GM21381 (cell line): Measurements from ENCODE around the gene POLDIP3.

ENCODE experiments used
- ATAC-seq: cut with Tn5 transposase; IDR thresholded peaks from one replicate; pipeline ENCODE4 v1.9.1; 2021; ENCODE audit warnings: mild to moderate bottlenecking, moderate library complexity; ENCODE audit not compliant: unreplicated experiment

The POLDIP3 gene

DNA sequence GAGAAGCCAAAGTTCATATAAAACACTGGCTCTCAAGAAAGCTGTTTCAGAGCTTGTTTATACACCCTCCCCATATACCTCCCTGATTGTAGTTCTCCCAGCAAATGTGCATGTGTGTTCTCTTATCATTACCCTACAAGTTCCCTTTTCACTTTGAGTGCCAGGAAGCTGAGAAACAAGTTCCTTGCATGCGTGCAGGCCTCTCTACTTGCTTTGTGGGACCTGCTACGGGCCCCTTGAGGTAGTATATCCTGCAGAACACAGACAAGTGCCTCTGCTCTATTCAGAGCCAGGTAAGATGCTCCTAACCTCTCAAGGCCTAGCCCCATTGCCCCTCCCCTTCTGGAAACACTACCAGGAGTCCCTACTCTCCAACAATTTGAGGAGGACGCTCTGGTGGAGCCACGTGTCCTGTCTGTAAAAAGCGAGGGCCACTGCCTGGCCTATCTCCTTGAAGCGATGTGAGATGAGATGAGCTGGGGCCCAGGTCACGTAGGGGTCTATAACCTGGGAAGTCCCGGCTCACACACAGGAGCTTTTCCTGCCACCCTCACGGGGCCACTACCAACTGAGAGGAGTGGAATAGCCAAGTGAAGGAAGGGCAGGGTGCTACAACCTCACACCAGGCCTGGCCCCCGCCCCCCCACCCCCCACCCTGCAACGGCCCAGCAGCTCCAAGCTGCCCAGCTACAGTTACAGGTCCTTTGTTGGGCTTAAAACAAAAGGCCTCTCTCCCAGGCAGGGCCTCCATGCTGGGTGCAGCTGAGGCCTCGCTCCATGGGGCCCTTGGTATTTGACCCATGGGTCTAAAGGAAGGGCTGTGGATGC, 28.3 kb upstream of the POLDIP3 start:
- no peak for ATAC-seq

- ATAC-seq, result no peak
These were observed 27.2 kb upstream of the POLDIP3 start for GRCh38 chr22:42641801-42642413.

DNA sequence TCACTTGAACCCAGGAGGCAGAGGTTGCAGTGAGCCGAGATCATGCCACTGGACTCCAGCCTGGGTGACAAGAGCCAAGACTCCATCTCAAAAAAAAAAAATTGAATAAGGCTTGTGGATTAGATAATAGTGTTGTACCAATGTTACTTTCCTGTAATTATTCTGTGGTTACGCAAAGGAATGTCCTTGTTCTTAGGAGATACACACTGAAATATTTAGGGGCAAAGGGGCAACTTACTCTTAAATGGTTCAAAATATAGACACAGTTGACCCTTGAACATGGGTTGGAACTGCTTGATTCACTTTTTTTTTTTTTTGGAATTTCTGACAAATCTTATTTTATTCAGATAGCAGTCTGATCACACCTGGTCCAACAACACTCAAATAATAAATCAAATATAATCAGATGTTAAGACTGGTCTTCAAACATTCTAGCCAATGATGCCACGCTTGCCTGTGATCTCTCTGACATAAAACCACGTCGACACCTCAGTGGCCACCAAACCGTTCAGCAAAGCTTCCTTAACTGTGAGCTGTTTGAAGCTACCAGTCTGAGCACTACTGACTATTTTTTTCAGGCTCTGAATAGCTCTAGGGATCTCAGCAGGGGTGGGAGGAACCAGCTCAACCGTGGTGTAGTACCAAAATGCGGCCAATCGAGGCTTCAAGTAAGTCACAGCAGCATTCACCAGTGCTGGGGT, 25.0 kb upstream of the POLDIP3 start:
- no peak for ATAC-seq

GRCh38 chr22:42637555-42637954, 22.9 kb upstream of the POLDIP3 start:
- no peak for ATAC-seq

DNA sequence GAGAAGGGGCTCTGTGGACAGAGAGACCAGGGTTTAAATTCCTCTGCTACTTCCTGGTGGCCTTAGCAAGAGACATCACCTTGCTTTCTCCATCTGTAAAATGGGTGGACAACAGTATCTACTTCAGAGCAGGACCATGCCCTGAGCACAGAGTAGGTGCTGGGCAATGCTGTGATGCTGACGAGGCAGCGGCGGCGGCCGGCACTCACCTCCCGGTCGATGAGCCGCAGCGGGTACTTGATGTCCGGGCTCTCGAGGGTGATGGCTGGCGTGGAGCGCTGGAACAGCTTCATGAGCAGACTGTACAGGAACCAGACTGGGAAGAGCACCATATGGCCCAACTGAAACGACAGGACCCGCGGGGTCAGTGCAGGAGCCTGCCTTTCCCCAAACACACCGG, 21.8 kb upstream of the POLDIP3 start:
- ATAC-seq, result no peak

GRCh38 chr22:42635531-42635930, 20.8 kb upstream of the POLDIP3 start:
- ATAC-seq, result no peak

DNA sequence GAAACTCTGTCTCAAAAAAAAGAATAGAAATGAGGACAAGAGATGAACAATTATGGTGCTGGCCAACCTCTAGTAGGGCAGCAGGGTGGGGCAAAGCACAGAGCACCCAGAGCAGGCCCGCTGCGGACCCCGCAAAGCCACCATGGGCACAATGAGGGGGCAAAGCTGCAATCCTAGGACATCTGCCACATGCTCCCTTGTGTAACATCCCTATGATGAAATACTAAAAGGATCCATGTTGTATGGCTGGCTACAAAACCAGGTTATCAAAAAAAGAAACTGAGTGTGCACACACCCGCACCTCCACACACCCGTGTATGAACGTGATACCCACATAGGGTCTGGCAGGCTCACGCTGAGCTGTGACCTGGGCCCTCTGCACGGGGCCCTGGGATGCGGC, 18.3 kb upstream of the POLDIP3 start:
- no peak for ATAC-seq

GRCh38 chr22:42632096-42632495, 17.4 kb upstream of the POLDIP3 start:
- ATAC-seq, result no peak

- no peak for ATAC-seq
These were observed 16.4 kb upstream of the POLDIP3 start for GRCh38 chr22:42630901-42631602.

- no peak for ATAC-seq
These were observed 15.5 kb upstream of the POLDIP3 start for GRCh38 chr22:42630211-42630610.

DNA sequence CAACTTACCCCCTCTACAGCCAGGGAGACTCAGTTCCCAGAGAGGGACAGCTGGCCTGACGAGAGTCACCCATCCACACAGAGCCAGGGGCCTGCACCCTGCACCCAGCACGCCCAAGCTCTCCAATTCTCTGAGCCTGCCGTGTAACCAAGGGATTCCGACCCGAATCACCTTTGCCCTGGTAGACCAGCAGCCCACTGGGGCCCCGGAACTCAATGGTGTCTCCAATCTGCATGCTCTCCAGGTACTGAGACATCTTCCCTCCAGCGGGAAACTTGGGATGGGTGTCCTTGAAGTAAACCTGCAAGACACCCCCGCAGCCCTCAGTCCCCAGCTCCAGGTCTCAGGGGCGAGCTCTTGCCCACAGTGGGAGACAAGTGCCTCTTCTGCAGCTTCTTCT, 13.3 kb upstream of the POLDIP3 start:
- ATAC-seq, result no peak

DNA sequence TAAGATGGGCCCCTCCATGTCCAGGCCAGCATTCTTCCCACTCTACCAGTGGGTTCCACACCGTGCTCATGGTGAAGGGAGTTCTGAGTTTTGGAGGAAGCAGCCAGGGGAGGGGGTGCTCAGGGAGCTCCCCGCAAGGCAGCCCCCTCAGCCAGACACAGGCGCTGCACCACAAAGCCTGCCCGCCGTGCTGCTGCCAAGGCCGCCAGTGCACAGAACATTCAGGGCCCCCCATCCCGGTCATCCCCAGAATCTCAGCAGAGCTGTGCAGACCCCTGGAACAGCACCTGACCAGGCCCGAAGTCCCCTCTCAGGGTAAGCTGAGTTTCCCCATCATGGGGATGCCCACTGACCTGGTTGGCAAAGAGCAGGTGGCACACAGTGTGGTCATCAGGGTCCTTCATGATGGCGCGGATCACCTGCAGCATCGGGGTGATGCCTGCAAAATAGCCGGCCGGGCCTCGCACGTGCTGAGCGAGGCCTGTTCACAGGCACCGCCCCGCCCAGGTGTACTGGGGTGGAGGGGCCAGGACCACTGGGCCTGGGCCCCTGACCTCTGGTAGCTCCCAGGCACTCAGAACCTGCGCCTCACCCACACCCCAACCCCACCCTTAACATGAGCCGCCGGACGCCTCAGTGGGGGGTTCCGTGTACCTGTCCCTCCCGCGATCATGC, 12.4 kb upstream of the POLDIP3 start:
- no peak for ATAC-seq

DNA sequence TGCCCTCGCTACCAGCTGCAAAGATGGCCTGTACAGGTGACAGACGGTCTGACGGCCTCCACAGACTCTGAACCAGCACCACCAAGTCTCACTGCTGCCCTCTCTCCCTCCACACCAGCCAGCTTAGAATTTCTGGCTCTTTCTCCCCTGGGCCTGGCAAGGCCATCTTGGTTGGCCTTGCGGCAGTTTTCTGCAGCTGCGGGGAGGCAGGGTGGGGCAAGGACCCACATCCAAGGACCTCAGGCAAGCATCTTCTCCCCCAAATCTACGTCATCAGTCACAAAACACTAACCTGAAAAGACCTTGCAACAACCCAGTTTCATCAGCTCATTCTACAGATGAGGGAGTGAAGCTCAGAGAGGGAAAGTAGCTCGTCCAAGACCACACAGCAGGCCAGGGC, 11.7 kb upstream of the POLDIP3 start:
- no peak for ATAC-seq

DNA sequence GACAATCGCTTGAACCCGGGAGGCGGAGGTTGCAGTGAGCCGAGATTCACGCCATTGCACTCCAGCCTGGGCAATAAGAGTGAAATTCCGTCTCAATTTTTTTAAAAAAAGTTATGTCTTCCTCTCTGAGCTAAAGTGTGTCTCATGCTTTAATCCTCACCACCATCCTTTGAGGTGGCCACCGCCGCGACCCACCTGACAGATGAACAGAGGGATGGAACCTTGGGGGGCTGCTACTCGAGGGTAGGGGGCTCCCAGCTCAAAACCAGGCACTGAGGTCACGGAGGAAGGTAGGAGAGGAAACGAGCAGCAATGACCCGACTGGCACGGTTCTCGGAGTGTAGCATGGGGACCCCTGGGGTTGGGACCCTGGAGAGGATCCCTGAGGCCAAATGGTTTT, 10.7 kb upstream of the POLDIP3 start:
- no peak for ATAC-seq

DNA sequence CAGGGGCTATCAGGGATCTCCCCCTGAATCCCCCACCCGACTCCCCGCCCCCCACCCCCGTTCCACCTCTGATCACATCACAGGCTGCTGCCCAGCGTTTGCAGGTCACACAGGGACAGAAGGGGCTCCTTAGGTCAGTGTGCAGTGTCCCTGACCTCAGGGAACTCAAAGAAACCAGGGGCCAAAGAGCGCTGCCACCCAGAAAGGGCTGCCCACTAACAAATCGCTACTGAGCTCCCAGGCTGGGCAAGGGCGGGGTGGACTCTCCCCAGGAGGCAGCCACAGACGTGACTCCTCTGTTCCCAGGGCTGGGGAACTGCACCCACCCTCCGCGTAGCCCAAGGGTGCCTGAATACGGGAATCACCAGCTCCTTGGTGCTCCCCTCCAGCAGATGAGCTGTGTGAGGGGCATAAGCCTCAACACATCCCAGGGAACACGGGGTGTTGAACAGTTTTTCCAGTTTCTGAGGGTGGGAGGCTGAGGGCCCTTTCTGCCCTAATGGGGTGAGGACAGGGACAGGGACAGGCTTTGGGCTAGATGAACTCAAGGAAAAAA, 9.9 kb upstream of the POLDIP3 start:
- ATAC-seq, result no peak

- ATAC-seq, result no peak
These were observed 9.2 kb upstream of the POLDIP3 start for GRCh38 chr22:42623756-42624441.

DNA sequence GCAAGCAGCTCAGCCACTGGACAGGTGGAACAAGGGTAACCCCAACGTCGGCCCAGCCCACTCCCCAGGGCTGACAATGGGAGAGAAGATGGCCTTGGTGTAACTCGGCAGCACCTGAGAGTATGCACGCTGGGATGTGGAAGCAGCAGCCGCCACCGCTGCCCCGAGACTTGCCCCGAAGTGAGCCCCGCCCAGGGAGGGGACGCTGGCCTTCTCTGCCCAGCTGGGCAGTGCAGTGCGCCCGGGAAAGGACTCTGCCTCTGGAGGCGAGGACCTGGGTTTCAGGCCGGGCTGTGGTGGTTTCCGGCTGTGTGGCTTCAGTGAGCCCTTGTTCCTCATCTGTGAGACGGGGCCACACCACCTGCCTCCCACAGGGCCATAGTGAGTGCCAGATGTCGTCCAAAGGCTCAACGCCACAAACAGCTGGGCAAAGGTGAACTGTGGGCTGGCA, 8.6 kb upstream of the POLDIP3 start:
- ATAC-seq, result no peak

- no peak for ATAC-seq
These were observed 7.5 kb upstream of the POLDIP3 start for GRCh38 chr22:42622061-42622710.

DNA sequence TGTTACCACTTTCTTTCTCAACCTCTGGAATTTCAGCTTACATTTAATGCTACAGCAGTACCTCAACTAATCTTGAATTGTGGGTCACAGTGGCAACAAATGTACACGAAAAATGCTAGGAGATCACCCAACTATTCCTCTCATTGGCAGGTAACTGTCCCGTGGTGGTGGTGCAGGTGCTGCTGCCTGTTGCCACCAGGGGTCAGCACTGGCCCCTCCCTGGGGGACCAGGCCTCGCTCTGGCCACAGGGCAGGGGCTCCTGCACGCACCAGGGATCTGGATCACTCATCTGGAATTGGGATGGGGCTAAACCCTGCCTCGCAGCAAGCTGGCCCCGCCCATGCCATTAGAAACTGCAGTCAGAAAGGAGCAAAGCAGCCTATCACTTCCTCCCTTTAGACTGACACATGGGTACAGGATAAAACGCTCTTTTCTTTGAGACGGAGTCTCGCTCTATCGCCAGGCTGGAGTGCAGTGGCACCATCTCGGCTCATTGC, 6.9 kb upstream of the POLDIP3 start:
- no peak for ATAC-seq
